ENCODE measurements around the gene ZNF546. TPM values are rescaled to one million over a fixed set of nuclear protein-coding genes. Genes with fewer than 3 reads are reported as not detected.

The ZNF546 gene
- total RNA-seq, 1 experiment from 2014 or later = 3.6 TPM

- intact Hi-C loops (cut with micrococcal nuclease; ENCODE audit: unreplicated experiment) = loop anchor here (1.0 kb wide), 1 partner anchor 25 kb away; the partner anchor contains the start of gene PSMC4
Measured at GRCh38 chr19:39996218-39996810, 546 bp upstream of the ZNF546 start.

GRCh38 chr19:39997638-39998216 lies 867 bp downstream of the ZNF546 start:
- no peaks in the 10 kb centered on the region for H4K20me1 ChIP-seq (ENCODE audit: insufficient read depth)
- ChIA-PET CTCF (no interaction called here), POLR2A (ENCODE audit: unreplicated experiment) (interaction anchor here (0.6 kb wide), 1 partner anchor 27 kb away, joined by 3 read pairs; the partner anchor contains the start of gene PSMC4)
- H3K36me3 ChIP-seq (ENCODE audit: low read depth) = no peaks in the 10 kb centered on the region
- no TSS peak for BruUV-seq (replicated peaks)
- no peak overlapping the region; the same call in 1 of the 2 replicates for H3K4me3 ChIP-seq
- 0 out of 2 replicates have a peak overlapping the region, but pooled peaks have one; percentile 100 for H2AFZ ChIP-seq
- H3K27ac ChIP-seq = no peak overlapping the region
- H3F3A ChIP-seq (ENCODE audit: insufficient read depth, low read depth) = no peaks in the 10 kb centered on the region
- TF ChIP-seq EZH2 (IDR thresholded peaks at IDR 0.05; ENCODE audit: low read depth) = no peak
- TF ChIP-seq CTCF (conservative IDR thresholded peaks at IDR 0.05) = no peak
- peaks cover 13% of the 10 kb centered on the region; the same call in 1 of the 2 replicates for H3K9me3 ChIP-seq (ENCODE audit: insufficient read depth, low read depth)
- H3K4me1 ChIP-seq (replicated peaks; ENCODE audit: insufficient read depth) = peaks cover 8% of the 10 kb centered on the region; the same call in 1 of the 2 replicates
- intact Hi-C loops (cut with micrococcal nuclease; ENCODE audit: unreplicated experiment) = no loop called here
- DNase-seq = no peak
- H3K4me2 ChIP-seq = peak overlapping the region; percentile 82; the same call in 1 of the 2 replicates
- no peaks in the 10 kb centered on the region for H3K9me2 ChIP-seq (ENCODE audit: insufficient read depth)
- 0 out of 2 replicates have a peak, but pooled peaks cover 3% of the 10 kb centered on the region for H3K79me2 ChIP-seq (ENCODE audit: low read depth)
- H3K27me3 ChIP-seq (ENCODE audit: insufficient read depth, low read depth) = no peaks in the 10 kb centered on the region

More at GRCh38 chr19:39996218-39996810, 546 bp upstream of the ZNF546 start:
- ChIA-PET CTCF (no interaction called here), POLR2A (ENCODE audit: unreplicated experiment) (interaction anchor here (0.6 to 0.7 kb wide), 3 partner anchors 95 to 619 kb away, joined by 3 to 4 read pairs (median 4); partner anchors contain the start of gene ZNF780A)
- peaks cover 13% of the 10 kb centered on the region; the same call in 1 of the 2 replicates for H3K9me3 ChIP-seq (ENCODE audit: insufficient read depth, low read depth)
- 0 out of 2 replicates have a peak, but pooled peaks cover 3% of the 10 kb centered on the region for H3K79me2 ChIP-seq (ENCODE audit: low read depth)
- H3K27ac ChIP-seq = peak overlapping the region; percentile 18; the same call in 1 of the 2 replicates
- no peaks in the 10 kb centered on the region for H3K36me3 ChIP-seq (ENCODE audit: low read depth)
- peaks cover 8% of the 10 kb centered on the region; the same call in 1 of the 2 replicates for H3K4me1 ChIP-seq (replicated peaks; ENCODE audit: insufficient read depth)
- DNase-seq = peak in 1 of 2 experiments; percentile 56
- H3F3A ChIP-seq (ENCODE audit: insufficient read depth, low read depth) = no peaks in the 10 kb centered on the region
- no peaks in the 10 kb centered on the region for H3K9me2 ChIP-seq (ENCODE audit: insufficient read depth)
- no peaks in the 10 kb centered on the region for H4K20me1 ChIP-seq (ENCODE audit: insufficient read depth)
- H3K4me3 ChIP-seq = peak overlapping the region; percentile 91
- no peaks in the 10 kb centered on the region for H3K27me3 ChIP-seq (ENCODE audit: insufficient read depth, low read depth)
- H3K4me2 ChIP-seq = peak overlapping the region; percentile 82
- TF ChIP-seq CTCF (conservative IDR thresholded peaks at IDR 0.05) (no peak), EZH2 (IDR thresholded peaks at IDR 0.05; ENCODE audit: low read depth) (no peak)
- peak overlapping the region; percentile 100 for H2AFZ ChIP-seq
- TSS peak; percentile 93 for BruUV-seq (replicated peaks)

GRCh38 chr19:39998501-39998900 lies 1.6 kb downstream of the ZNF546 start:
- TF ChIP-seq EZH2 (IDR thresholded peaks at IDR 0.05; ENCODE audit: low read depth) (no peak), CTCF (conservative IDR thresholded peaks at IDR 0.05) (no peak)
- Histone ChIP-seq H2AFZ (no peak overlapping the region), H3K27me3 (ENCODE audit: insufficient read depth, low read depth) (no peaks in the 10 kb centered on the region), H3K36me3 (ENCODE audit: low read depth) (no peaks in the 10 kb centered on the region), H3K79me2 (ENCODE audit: low read depth) (0 out of 2 replicates have a peak, but pooled peaks cover 3% of the 10 kb centered on the region), H3K27ac (no peak overlapping the region), H4K20me1 (ENCODE audit: insufficient read depth) (no peaks in the 10 kb centered on the region), H3K4me1 (replicated peaks; ENCODE audit: insufficient read depth) (peaks cover 8% of the 10 kb centered on the region; the same call in 1 of the 2 replicates), H3K4me3 (no peak overlapping the region), H3K9me2 (ENCODE audit: insufficient read depth) (no peaks in the 10 kb centered on the region), H3F3A (ENCODE audit: insufficient read depth, low read depth) (no peaks in the 10 kb centered on the region), H3K9me3 (ENCODE audit: insufficient read depth, low read depth) (peaks cover 7% of the 10 kb centered on the region; the same call in 1 of the 2 replicates), H3K4me2 (no peak overlapping the region)
- DNase-seq = no peak
- CTCF ChIA-PET = no interaction called here
- POLR2A ChIA-PET (ENCODE audit: unreplicated experiment) = no interaction called here
- intact Hi-C loops (cut with micrococcal nuclease; ENCODE audit: unreplicated experiment) = no loop called here
- BruUV-seq (replicated peaks) = no TSS peak
